ENCODE data around the gene ABCC1. TPM values are rescaled to one million over a fixed set of nuclear protein-coding genes. Genes with fewer than 3 reads are reported as not detected.

ABCC1 gene
- total RNA-seq, 3 donors from 2014 or later: 13.8 to 40.0 (median 25.5) TPM

DNA sequence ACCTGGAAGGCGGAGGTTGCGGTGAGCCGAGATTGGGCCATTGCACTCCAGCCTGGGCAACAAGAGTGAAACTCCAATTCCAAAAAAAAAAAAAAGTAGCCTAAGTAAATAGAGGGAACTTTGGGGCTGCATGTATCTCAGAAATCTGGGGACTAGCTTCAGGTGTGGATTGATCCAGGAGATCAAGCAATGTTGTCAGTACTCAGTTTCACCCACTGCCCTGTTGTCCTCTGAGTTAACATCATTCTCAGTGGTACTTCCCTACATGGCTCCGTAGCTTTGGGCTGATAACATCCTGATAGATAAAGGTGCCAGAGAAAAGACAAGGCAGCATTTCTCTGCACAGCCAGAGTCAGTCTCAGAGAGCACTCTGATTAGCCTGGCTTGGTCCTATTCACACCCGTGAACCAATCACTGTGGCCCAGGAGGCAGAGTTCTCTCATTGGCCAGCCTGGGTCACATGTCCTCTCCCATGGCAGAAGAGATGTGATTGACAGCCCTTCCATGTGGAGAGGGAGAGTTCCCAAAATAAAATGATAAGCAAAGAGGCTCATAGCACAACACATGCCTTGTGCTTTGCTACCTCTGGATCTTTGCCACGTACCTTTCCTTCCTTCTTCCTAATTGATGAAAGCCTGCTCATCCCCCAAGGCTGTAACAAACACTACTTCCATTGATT, 99.6 kb downstream of the ABCC1 start:
- TF ChIP-seq, protein P1, sequence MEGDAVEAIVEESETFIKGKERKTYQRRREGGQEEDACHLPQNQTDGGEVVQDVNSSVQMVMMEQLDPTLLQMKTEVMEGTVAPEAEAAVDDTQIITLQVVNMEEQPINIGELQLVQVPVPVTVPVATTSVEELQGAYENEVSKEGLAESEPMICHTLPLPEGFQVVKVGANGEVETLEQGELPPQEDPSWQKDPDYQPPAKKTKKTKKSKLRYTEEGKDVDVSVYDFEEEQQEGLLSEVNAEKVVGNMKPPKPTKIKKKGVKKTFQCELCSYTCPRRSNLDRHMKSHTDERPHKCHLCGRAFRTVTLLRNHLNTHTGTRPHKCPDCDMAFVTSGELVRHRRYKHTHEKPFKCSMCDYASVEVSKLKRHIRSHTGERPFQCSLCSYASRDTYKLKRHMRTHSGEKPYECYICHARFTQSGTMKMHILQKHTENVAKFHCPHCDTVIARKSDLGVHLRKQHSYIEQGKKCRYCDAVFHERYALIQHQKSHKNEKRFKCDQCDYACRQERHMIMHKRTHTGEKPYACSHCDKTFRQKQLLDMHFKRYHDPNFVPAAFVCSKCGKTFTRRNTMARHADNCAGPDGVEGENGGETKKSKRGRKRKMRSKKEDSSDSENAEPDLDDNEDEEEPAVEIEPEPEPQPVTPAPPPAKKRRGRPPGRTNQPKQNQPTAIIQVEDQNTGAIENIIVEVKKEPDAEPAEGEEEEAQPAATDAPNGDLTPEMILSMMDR (IDR thresholded peaks at IDR 0.05): no peak
- Histone ChIP-seq H3K9me3 (no peaks in the 10 kb centered on the region), H3K36me3 (ENCODE audit: low read depth) (no peaks in the 10 kb centered on the region), H3K4me1 (ENCODE audit: low read depth) (no peaks in the 10 kb centered on the region), H3K4me3 (no peak overlapping the region)
- DNase-seq: no peak
- intact Hi-C loops (cut with DNase I, micrococcal nuclease): no loop called here
- peak; percentile 23 for ATAC-seq

DNA sequence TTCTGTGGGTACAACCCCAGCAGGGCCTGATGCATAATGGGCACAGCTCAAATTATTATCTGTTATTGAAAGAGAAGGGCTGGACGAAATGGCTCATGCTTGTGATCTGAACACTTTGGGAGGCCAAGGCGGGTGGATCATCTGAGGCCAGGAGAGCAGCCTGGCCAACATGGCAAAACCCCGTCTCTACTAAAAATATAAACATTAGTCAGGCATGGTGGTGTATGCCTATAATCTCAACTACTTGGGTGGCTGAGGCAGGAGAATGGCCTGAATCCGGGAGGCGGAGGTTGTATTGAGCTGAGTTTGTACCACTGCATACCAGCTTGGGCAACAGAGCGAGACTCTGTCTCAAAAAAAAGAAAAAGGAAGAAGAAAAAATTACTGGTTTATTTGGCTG, 100.7 kb downstream of the ABCC1 start:
- H3K36me3 ChIP-seq (ENCODE audit: low read depth): no peaks in the 10 kb centered on the region

DNA sequence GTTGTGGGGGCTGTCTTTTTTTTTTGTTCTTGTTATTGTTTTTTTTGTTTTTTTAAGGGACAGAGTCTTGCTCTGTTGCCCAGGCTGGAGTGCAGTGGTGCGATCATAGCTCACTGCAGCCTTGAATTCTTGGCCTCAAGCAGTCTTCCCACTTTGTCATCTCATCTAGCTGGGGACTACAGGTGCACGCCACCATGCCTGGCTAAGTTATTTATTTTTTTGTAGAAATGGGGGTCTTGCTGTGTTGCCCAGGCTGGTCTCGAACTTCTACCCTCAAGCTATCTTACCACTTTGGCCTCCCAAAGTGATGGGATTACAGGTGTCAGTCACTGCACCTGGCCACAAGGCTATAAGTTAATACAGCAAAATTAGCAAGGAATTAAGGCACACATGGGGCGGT, 101.7 kb downstream of the ABCC1 start:
- TF ChIP-seq, protein P1 (IDR thresholded peaks at IDR 0.05): no peak
- no peaks in the 10 kb centered on the region for H3K9me3 ChIP-seq
- no peaks in the 10 kb centered on the region for H3K36me3 ChIP-seq (ENCODE audit: low read depth)
- ATAC-seq: no peak
- no peak for DNase-seq
- no peaks in the 10 kb centered on the region for H3K4me1 ChIP-seq (ENCODE audit: low read depth)
- H3K4me3 ChIP-seq: no peak overlapping the region
- intact Hi-C loops (cut with DNase I, micrococcal nuclease): no loop called here

More for the DNA sequence above, 100.7 kb downstream of the ABCC1 start:
- intact Hi-C loops (cut with DNase I, micrococcal nuclease): no loop called here
- H3K4me3 ChIP-seq: no peak overlapping the region
- H3K9me3 ChIP-seq: no peaks in the 10 kb centered on the region
- no peak for DNase-seq
- no peaks in the 10 kb centered on the region for H3K4me1 ChIP-seq (ENCODE audit: low read depth)
- ATAC-seq: no peak
- TF ChIP-seq, protein P1 (IDR thresholded peaks at IDR 0.05): no peak

DNA sequence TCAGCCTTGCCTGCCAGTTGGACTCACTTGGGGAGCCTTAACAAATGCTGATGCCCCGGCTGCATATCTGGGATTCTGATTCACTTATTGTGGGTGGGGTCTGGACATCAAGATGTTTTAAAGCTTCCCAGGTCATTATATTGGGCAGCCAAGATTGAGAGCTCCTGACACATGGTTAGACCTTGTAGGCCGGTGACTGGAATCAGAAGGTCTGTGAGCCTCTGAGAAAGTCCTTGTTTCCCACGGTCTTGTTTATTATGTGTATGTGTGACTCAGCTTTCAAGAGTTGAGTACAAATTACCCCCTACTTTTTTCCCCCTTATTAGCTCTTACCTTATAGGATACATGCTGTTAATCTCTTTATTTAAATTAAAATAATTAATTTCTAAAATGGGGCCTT, 103.5 kb downstream of the ABCC1 start:
- intact Hi-C loops (cut with DNase I, micrococcal nuclease): no loop called here
- no peak for DNase-seq
- ATAC-seq: no peak
- TF ChIP-seq, protein P1 (IDR thresholded peaks at IDR 0.05): no peak
- H3K36me3 ChIP-seq (ENCODE audit: low read depth): no peaks in the 10 kb centered on the region
- no peak overlapping the region for H3K4me3 ChIP-seq
- no peaks in the 10 kb centered on the region for H3K9me3 ChIP-seq
- no peaks in the 10 kb centered on the region for H3K4me1 ChIP-seq (ENCODE audit: low read depth)

DNA sequence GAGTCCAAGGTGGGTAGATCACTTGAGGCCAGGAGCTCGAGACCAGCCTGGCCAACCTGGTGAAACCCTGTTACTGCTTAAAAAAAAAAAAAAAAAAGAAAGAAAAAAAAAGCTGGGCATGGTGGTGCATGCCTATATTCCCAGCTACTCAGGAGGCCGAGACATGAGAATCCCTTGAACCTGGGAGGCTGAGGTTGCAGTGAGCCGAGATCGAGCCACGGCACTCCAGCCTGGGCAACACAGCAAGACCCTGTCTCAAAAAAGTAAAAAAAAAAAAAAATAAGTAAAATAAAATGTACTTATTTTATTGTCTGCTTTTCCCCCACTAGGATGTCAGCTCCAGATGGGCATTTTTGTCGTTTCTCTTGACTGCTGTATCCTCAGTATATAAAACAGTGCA, 107.7 kb downstream of the ABCC1 start:
- no peaks in the 10 kb centered on the region for H3K4me1 ChIP-seq (ENCODE audit: low read depth)
- DNase-seq (no peak), ATAC-seq (no peak)
- intact Hi-C loops (cut with DNase I, micrococcal nuclease): no loop called here
- no peak overlapping the region for H3K4me3 ChIP-seq
- no peaks in the 10 kb centered on the region for H3K9me3 ChIP-seq
- H3K36me3 ChIP-seq (ENCODE audit: low read depth): no peaks in the 10 kb centered on the region
- TF ChIP-seq, protein P1 (IDR thresholded peaks at IDR 0.05): no peak

DNA sequence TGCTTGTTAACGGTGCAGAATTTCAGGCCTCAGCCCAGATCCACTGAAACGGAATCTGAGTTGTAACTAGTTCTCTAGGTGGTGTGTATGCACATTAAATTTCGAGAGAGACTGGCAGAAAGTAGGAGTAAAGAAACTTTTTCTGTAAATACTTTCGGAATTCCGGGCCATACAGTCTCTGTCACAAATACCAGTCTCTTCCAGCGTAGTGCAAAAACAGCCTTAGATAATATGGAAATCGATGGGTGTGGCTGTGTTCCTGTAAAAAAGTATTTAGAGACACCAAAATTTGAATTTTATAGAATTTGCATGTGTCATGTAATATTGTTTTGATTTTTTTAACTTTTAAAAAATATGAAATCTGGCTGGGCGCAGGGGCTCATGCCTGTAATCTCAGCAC, 109.7 kb downstream of the ABCC1 start:
- Histone ChIP-seq H3K9me3 (no peaks in the 10 kb centered on the region), H3K4me1 (ENCODE audit: low read depth) (no peaks in the 10 kb centered on the region), H3K36me3 (ENCODE audit: low read depth) (no peaks in the 10 kb centered on the region), H3K4me3 (no peak overlapping the region)
- DNase-seq (no peak), ATAC-seq (no peak)
- intact Hi-C loops (cut with DNase I, micrococcal nuclease): no loop called here
- TF ChIP-seq, protein P1 (IDR thresholded peaks at IDR 0.05): no peak

All from mucosa of descending colon (tissue), 3 donors.